ENCODE measurements around the gene KRTAP10-1.
"Not testable (repeated sequence)": the region's sequence is repeated elsewhere in the genome, so short reads cannot be mapped to it uniquely, and the experiment has no call there.

Gene KRTAP10-1

GRCh38 chr21:44514746-44515358 lies 25.1 kb downstream of the KRTAP10-1 start:
- no peak for DNase-seq

DNA sequence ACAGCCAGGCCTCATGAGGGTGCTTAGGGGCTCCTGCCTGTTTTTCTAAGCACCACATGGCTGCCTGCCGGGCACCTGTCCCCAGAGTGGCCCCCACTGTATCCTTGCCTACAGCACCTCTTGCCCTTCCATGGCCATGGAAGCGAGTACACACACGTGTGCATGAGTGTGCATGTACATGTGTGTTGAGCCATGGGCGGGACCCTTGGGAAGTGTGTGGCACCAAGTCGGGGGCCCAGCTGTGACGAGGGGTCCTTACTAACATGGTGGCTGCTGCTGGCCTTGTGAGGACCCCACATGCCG lies 25.8 kb downstream of the KRTAP10-1 start:
- DNase-seq, result no peak

- DNase-seq, result no peak
Measured at GRCh38 chr21:44513389-44514217, 26.4 kb downstream of the KRTAP10-1 start.

DNA sequence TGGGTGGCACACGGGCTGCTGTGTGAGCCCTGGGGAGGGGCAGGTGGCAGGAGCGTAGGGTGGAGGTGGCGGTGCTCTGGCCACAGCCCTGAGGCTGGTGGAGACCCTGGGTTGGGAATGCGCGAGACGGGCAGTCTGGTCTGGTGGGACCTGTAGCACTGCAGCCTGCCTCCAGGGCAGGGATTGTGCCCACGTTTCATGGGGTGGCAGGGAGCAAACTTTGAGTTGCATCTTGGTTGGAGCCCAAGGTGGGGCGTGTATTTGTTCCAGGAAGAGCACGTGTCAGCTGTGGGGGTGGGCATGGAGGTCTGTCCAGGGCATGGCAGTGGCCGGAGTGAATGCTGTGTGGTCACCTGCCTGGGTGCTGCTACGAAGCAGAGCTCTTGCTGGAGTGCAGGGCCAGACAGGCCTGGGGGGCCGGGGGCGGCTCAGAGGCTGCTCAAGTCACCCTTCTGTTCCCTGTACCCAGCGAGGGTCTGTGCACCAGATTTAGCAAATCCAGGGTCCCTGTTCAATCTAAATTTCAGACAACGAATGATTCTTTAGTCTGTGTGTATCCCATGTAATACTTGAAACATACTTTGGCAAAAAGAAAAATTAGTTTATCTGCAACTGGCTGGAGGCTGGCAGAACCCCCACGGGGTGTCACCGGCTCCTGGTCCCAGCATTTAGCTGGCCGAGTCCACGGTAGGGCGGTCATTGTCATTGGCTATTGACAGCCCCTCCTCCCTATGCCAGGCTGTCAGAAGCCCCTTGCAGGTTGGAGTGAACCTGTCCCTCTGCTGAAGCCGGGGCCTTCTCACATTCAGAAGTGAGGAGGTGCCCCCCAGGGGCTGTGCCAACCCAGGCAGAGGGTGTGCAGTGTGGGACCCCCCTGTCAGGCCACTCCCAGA lies 27.3 kb downstream of the KRTAP10-1 start:
- no peak for DNase-seq

- DNase-seq, result no peak
Measured at GRCh38 chr21:44511938-44512275, 28.1 kb downstream of the KRTAP10-1 start.

- DNase-seq, result no peak
Measured at GRCh38 chr21:44511219-44511937, 28.6 kb downstream of the KRTAP10-1 start.

DNA sequence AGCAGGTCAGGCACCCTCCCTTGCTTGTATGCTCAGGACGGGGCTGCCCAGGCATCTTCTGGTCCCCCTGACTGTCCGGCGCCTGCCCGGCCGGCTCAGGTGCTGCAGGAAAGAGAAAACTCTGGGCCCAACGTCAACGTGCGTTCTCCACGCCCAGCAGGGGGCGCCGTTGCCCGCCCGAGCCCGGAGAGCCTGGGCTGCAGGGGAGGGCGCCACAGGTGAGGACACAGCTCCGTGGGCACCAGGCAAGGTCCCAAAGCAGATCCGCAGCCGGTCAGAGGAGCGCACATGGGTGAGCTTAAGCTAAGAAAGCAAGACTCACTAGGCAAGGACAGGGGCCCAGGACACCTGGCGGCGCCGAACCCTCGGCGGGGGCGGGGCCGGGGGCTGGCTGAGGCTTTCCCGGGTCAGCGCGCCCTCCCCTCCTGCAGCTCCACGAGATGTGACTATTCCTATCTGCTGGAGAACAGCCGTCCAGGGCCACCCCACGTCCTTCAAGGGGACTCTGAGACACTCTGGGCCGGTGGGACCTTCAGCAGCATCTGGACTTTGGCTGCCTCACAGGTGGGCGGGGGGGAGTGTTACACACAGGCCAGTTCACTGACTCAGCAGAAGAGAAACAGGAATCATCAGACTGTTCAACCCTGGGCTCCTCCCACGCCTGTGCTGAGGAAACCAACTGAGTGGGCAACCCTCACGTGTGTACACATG lies 29.3 kb downstream of the KRTAP10-1 start:
- no peak for DNase-seq

GRCh38 chr21:44510109-44510507 lies 29.9 kb downstream of the KRTAP10-1 start:
- DNase-seq, result no peak

- DNase-seq, result no peak
Measured at GRCh38 chr21:44509539-44509938, 30.5 kb downstream of the KRTAP10-1 start.

DNA sequence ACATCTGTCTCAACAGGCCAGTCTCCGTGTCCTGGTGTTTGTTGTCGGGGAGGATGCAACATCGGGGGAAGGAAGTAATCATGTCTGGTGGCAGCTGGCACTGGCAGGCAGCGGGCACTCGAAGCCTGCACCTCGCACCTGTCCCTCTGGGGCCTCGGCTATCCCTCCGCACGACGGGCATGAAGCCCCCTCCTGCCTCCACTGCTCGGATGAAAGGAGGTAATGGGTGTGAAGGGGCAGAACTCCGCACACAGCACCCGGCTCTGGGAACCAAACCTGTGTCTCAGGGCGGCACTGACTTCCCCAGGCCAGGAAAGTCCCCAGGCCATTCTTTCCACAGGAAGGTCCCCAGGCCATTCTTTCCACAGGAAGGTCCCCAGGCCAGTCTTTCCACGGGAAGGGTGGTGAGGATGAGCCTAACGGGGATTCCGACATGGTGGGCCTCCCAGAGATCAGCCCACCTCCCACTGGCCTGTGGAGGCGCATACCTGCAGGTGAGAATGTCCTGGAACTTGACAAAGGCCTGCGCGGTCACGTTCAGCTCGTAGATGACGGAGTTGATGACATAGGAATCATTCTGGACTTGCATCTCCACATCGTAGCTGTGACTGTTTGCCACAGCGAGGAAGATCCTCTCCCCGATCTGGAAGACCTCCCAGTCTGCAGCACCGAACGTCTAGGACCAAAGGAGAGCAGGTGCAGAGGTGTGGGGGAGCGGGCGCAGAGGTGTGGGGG lies 31.1 kb downstream of the KRTAP10-1 start:
- no peak for DNase-seq

GRCh38 chr21:44508426-44508710 lies 31.6 kb downstream of the KRTAP10-1 start:
- DNase-seq, result no peak

- DNase-seq, result no peak
Measured at GRCh38 chr21:44507673-44508425, 32.1 kb downstream of the KRTAP10-1 start.

DNA sequence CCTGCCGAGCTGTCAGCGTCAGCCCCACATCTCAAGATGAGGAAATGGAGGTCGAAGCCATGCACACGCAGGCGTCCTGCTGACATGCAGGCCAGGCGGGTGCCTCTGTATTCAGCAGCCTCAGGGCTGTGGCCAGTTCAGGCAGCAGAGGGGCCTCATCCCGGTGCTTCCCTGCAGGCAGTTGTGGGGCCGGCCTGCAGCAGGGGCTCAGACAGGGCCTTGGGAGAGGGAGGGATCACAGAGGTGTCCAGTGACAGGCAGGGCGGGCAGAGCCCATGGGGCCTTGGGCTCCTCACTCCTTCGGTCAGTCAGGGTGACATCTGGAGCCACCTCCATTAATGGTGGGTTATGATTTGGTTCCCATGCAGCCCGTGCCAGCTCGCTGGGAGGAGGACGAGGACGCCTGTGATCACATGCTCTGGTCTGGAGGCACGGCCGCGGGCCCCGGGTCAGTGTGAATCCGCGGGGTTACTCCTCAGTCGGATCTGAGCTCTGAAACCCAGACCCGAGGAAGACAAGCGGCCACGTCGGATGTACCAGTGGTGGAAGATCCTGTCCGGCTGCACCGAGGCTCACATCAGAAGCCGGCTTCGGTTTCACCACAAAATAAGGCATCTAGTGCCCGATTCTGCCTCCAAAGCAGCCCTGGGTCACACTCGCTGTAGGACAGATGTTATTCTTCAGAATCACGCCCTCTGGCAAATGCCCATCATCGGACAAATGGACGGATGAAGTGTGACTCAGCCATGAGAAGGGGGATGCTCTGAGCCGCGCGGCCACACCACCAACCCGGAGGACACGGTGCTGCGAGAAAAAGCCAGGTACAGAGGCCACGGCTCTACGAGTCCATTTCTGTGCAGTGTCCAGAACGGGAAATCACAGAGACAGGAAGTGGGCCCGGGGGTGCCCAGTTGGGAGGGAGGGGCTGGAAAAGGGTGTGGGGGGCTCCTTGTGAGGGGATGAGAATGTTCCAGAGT lies 33.4 kb downstream of the KRTAP10-1 start:
- no peak for DNase-seq

DNA sequence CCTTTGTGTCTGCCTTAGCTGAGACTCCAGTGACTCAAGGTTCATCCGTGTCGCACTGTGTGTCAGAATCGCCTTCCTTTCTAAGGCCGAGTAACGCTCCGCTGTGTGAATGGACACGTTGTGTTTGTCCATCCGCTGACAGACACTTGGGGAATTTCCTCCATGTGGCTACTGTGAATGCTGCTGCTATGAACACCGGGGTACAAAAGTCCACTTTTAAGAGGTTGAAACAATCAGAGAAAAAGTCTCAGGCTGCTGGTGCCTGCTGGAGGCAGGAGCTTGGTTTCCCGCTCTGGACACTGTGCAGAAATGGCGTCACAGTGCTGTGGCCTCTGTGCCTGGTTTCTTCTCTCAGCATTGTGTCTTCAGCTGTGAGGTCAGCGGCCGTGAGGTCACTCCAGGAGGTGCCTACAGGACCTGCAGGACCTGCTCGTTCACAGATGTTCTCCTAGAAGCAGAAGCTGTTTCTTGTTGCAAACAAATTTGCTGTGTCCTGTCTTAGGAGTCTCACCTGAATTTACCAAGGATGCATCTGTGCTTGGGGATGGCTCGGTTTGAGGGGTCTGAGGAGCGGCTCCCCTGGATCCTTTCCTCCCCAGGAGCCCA lies 34.2 kb downstream of the KRTAP10-1 start:
- DNase-seq, result no peak

- DNase-seq, result no peak
Measured at GRCh38 chr21:44503901-44504399, 36.0 kb downstream of the KRTAP10-1 start.

- not testable (repeated sequence) for DNase-seq
Measured at GRCh38 chr21:44503006-44503889, 36.7 kb downstream of the KRTAP10-1 start.

GRCh38 chr21:44502171-44502958 lies 37.6 kb downstream of the KRTAP10-1 start:
- DNase-seq, result no peak
